Right hindlimb (tissue), 1 donor: ENCODE results near the gene TSPAN9.

Experiments
- DNase-seq: peaks from one replicate; pipeline ENCODE4 v3.0.0-alpha.2; 2018

The TSPAN9 gene

GRCh38 chr12:3145033-3145432, 67.9 kb downstream of the TSPAN9 start:
- no peak for DNase-seq

- DNase-seq = no peak
Measured at GRCh38 chr12:3145546-3146310, 68.5 kb downstream of the TSPAN9 start.

- no peak for DNase-seq
Measured at GRCh38 chr12:3147260-3147659, 70.1 kb downstream of the TSPAN9 start.

- peak; percentile 94 for DNase-seq
Measured at GRCh38 chr12:3148366-3149000, 71.3 kb downstream of the TSPAN9 start.

GRCh38 chr12:3149515-3150307, 72.5 kb downstream of the TSPAN9 start:
- DNase-seq = no peak

GRCh38 chr12:3150308-3150670, 73.1 kb downstream of the TSPAN9 start:
- DNase-seq = no peak

- DNase-seq = peak; percentile 83
Measured at GRCh38 chr12:3150931-3151835, 74.0 kb downstream of the TSPAN9 start.

GRCh38 chr12:3152011-3152511, 74.9 kb downstream of the TSPAN9 start:
- peak; percentile 67 for DNase-seq

- DNase-seq = no peak
Measured at GRCh38 chr12:3152892-3153291, 75.7 kb downstream of the TSPAN9 start.

- no peak for DNase-seq
Measured at GRCh38 chr12:3154006-3154405, 76.8 kb downstream of the TSPAN9 start.

- no peak for DNase-seq
Measured at GRCh38 chr12:3155702-3156370, 78.7 kb downstream of the TSPAN9 start.

GRCh38 chr12:3157581-3158323, 80.6 kb downstream of the TSPAN9 start:
- no peak for DNase-seq

GRCh38 chr12:3158851-3159465, 81.8 kb downstream of the TSPAN9 start:
- no peak for DNase-seq

- no peak for DNase-seq
Measured at GRCh38 chr12:3160081-3160480, 82.9 kb downstream of the TSPAN9 start.

GRCh38 chr12:3161861-3162260, 84.7 kb downstream of the TSPAN9 start:
- no peak for DNase-seq

- no peak for DNase-seq
Measured at GRCh38 chr12:3164454-3165077, 87.4 kb downstream of the TSPAN9 start.

GRCh38 chr12:3165078-3165980, 88.2 kb downstream of the TSPAN9 start:
- no peak for DNase-seq

GRCh38 chr12:3167636-3168035, 90.5 kb downstream of the TSPAN9 start:
- DNase-seq = no peak
